ENCODE measurements around the gene KDM5B. TPM values are rescaled to one million over a fixed set of nuclear protein-coding genes. Genes with fewer than 3 reads are reported as not detected.

Gene KDM5B
- total RNA-seq = 10 to 100 TPM; 74.7 to 84.7 TPM
- polyA plus RNA-seq (2013, experiment 1 of 2) = 13.4 TPM
- 20.7 TPM for polyA plus RNA-seq (2013, experiment 2 of 2)
- total RNA-seq = 39.6 to 287 (median 103) reads per million in 172 experiments

GRCh38 chr1:202807926-202808757, at the start of gene KDM5B:
Gene KDM5B, minus strand, starts transcription at chr1:202808421. Its CDS starts 116 bp downstream, at chr1:202808305.
- CTCF ChIA-PET = no interaction called here
- no peaks in the 10 kb centered on the region for H3K9me3 ChIP-seq (ENCODE audit: control insufficient read depth in 1 of 2, insufficient read depth in 1 of 2, low read length in 2 of 2)
- ATAC-seq (ENCODE audit: poor library complexity) (peak; percentile 60), DNase-seq (peak; percentile 38 to 80 (median 65))
- peaks cover 17% of the 10 kb centered on the region for H3K36me3 Mint-ChIP-seq (ENCODE audit: low read depth)
- peak within 1 kb of the TSS; percentile 79 for H3K4me3 ChIP-seq (ENCODE audit: low read length)
- H3K36me3 ChIP-seq (ENCODE audit: insufficient read depth, low read length) = no peaks in the 10 kb centered on the region
- POLR2A ChIA-PET = interaction anchor here (0.8 to 1.4 kb wide), 6 partner anchors 10 to 199 kb away, joined by 3 to 5 read pairs (median 4); partner anchors contain the start of genes KLHL12, RABIF and TMEM183A
- intact Hi-C loops (cut with DNase I, micrococcal nuclease) = loop anchor here in 1 of 2 experiments (10.0 kb wide), 1 partner anchor 1047 kb away; no protein-coding TSS in a partner anchor
- peak within 1 kb of the TSS; percentile 90 for H3K4me3 Mint-ChIP-seq
- no peak for TF ChIP-seq CTCF (IDR thresholded peaks at IDR 0.05)
- H3K4me1 ChIP-seq (ENCODE audit: insufficient read depth, low read length) = peaks cover 33% of the 10 kb centered on the region
- H3K27ac Mint-ChIP-seq = peak within 1 kb of the TSS; percentile 80
- H3K9me3 Mint-ChIP-seq = no peaks in the 10 kb centered on the region
- H3K27me3 Mint-ChIP-seq = no peaks in the 10 kb centered on the region
- H3K27me3 ChIP-seq (ENCODE audit: control insufficient read depth in 1 of 2, insufficient read depth in 2 of 2, low read length in 2 of 2) = no peaks in the 10 kb centered on the region
- peaks cover 59% of the 10 kb centered on the region for H3K4me1 Mint-ChIP-seq (ENCODE audit: low read depth)
- H3K27ac ChIP-seq (ENCODE audit: low read depth in 1 of 2, low read length in 2 of 2) = peak within 1 kb of the TSS in 1 of 2 donors; percentile 53

- intact Hi-C loops (cut with DNase I, micrococcal nuclease) = no loop called here
- no peak for TF ChIP-seq CTCF (IDR thresholded peaks at IDR 0.05)
- H3K9me3 ChIP-seq (ENCODE audit: control insufficient read depth in 1 of 2, insufficient read depth in 1 of 2, low read length in 2 of 2) = peaks cover 0 to 9% of the 10 kb centered on the region in 2 experiments
- peaks cover 14% of the 10 kb centered on the region for H3K4me1 Mint-ChIP-seq (ENCODE audit: low read depth)
- no peak overlapping the region for H3K4me3 Mint-ChIP-seq
- peaks cover 29% of the 10 kb centered on the region for H3K27me3 Mint-ChIP-seq
- H3K27ac ChIP-seq (ENCODE audit: low read depth in 1 of 2, low read length in 2 of 2) = no peak overlapping the region
- H3K27me3 ChIP-seq (ENCODE audit: control insufficient read depth in 1 of 2, insufficient read depth in 2 of 2, low read length in 2 of 2) = peaks cover 17 to 22% of the 10 kb centered on the region in 2 experiments
- DNase-seq = no peak
- CTCF ChIA-PET = no interaction called here
- no peaks in the 10 kb centered on the region for H3K36me3 Mint-ChIP-seq (ENCODE audit: low read depth)
- ATAC-seq (ENCODE audit: poor library complexity) = no peak
- POLR2A ChIA-PET = no interaction called here
- H3K4me1 ChIP-seq (ENCODE audit: insufficient read depth, low read length) = peaks cover 16% of the 10 kb centered on the region
- H3K4me3 ChIP-seq (ENCODE audit: low read length) = no peak overlapping the region
- no peaks in the 10 kb centered on the region for H3K9me3 Mint-ChIP-seq
- H3K36me3 ChIP-seq (ENCODE audit: insufficient read depth, low read length) = no peaks in the 10 kb centered on the region
- no peak overlapping the region for H3K27ac Mint-ChIP-seq
Observed at GRCh38 chr1:202857136-202857610, 49.0 kb upstream of the KDM5B start.

DNA sequence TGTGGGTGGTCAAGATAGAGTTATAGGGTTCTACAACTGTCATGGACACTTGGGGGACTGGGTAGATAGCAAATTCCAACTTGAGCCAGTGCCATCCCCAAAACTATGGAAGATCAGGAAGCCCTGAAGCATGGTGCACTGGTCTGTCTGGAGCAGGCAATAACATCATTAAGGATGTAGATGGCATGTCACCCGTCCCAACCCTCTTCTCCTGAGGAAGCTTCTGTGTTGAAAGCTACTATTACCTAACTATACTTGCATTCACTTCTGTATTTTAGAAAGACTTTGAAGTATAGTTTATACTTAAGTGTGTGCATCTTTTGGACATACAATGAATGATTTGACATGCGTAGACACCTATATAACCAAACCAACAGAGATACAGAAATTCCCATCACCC, 47.8 kb upstream of the KDM5B start:
- ChIA-PET CTCF (no interaction called here), POLR2A (no interaction called here)
- TF ChIP-seq CTCF (IDR thresholded peaks at IDR 0.05) = no peak
- Histone ChIP-seq H3K4me1 (ENCODE audit: insufficient read depth, low read length) (peaks cover 5% of the 10 kb centered on the region), H3K36me3 (ENCODE audit: insufficient read depth, low read length) (no peaks in the 10 kb centered on the region), H3K9me3 (ENCODE audit: control insufficient read depth in 1 of 2, insufficient read depth in 1 of 2, low read length in 2 of 2) (peaks cover 0 to 2% of the 10 kb centered on the region in 2 experiments), H3K27me3 (ENCODE audit: control insufficient read depth in 1 of 2, insufficient read depth in 2 of 2, low read length in 2 of 2) (peaks cover 6 to 10% of the 10 kb centered on the region in 2 experiments), H3K27ac (ENCODE audit: low read depth in 1 of 2, low read length in 2 of 2) (no peak overlapping the region), H3K4me3 (ENCODE audit: low read length) (no peak overlapping the region)
- H3K4me1 Mint-ChIP-seq (ENCODE audit: low read depth) = peaks cover 3% of the 10 kb centered on the region
- ATAC-seq (ENCODE audit: poor library complexity) (no peak), DNase-seq (no peak)
- no peaks in the 10 kb centered on the region for H3K9me3 Mint-ChIP-seq
- H3K4me3 Mint-ChIP-seq = no peak overlapping the region
- H3K27ac Mint-ChIP-seq = no peak overlapping the region
- H3K36me3 Mint-ChIP-seq (ENCODE audit: low read depth) = no peaks in the 10 kb centered on the region
- intact Hi-C loops (cut with DNase I, micrococcal nuclease) = no loop called here
- H3K27me3 Mint-ChIP-seq = peaks cover 18% of the 10 kb centered on the region

All from CD4-positive, alpha-beta T cell (primary cell).